DOHH2 (cell line): ENCODE measurements around the gene TAS2R1.

Experiments
- H3F3A ChIP-seq: fragments of 200-600 bp; sonication (generic), shearing (Covaris generic); 2 replicates; pipeline ENCODE4 v1.6.0; 2016; ENCODE audit warnings: antibody characterized with exemption, mild to moderate bottlenecking; ENCODE audit not compliant: control insufficient read depth, insufficient read depth
- H3K27ac ChIP-seq: fragments of 200-600 bp; sonication (generic); 2 replicates; pipeline ENCODE4 v1.5.1; 2014; ENCODE audit warnings: low read depth, mild to moderate bottlenecking, low read length, moderate library complexity
- H3K27me3 ChIP-seq: fragments of 200-600 bp; sonication (generic); 2 replicates; pipeline ENCODE4 v1.6.1; 2014; ENCODE audit warnings: mild to moderate bottlenecking, low read length, mixed read lengths; ENCODE audit not compliant: control insufficient read depth
- H3K36me3 ChIP-seq: fragments of 200-600 bp; sonication (generic); 2 replicates; pipeline ENCODE4 v1.6.1; 2014; ENCODE audit warnings: mild to moderate bottlenecking, low read length, moderate library complexity, mixed read lengths; ENCODE audit not compliant: control insufficient read depth
- H3K4me1 ChIP-seq: fragments of 200-600 bp; sonication (generic); 2 replicates; pipeline ENCODE4 v1.6.1; 2014; ENCODE audit warnings: mild to moderate bottlenecking, low read length, mixed read lengths; ENCODE audit not compliant: control insufficient read depth
- H3K4me2 ChIP-seq: fragments of 200-600 bp; sonication (generic); 2 replicates; pipeline ENCODE4 v1.6.0; 2014; ENCODE audit warnings: mild to moderate bottlenecking, low read length, moderate library complexity
- H3K4me3 ChIP-seq: fragments of 200-600 bp; sonication (generic); 2 replicates; pipeline ENCODE4 v1.5.1; 2014; ENCODE audit warnings: mild to moderate bottlenecking, low read length, mixed read lengths
- H3K79me2 ChIP-seq: fragments of 200-600 bp; sonication (generic); 2 replicates; pipeline ENCODE4 v1.6.1; 2014; ENCODE audit warnings: mild to moderate bottlenecking, low read length, mixed read lengths; ENCODE audit not compliant: control insufficient read depth
- H3K9me2 ChIP-seq: fragments of 200-600 bp; sonication (generic); replicated peaks from 2 replicates; pipeline ENCODE4 v1.6.1; 2014; ENCODE audit warnings: mild to moderate bottlenecking, low read length, mixed read lengths; ENCODE audit not compliant: control insufficient read depth
- H3K9me3 ChIP-seq: fragments of 200-600 bp; sonication (generic); 2 replicates; pipeline ENCODE4 v1.6.1; 2014; ENCODE audit warnings: antibody characterized with exemption, low read length, mixed read lengths; ENCODE audit not compliant: control insufficient read depth, insufficient read depth
- H4K20me1 ChIP-seq: fragments of 200-600 bp; sonication (generic); 2 replicates; pipeline ENCODE4 v1.6.0; 2014; ENCODE audit warnings: low read depth, mild to moderate bottlenecking, antibody characterized with exemption, low read length, moderate library complexity; ENCODE audit not compliant: control insufficient read depth, insufficient read depth
- CTCF ChIP-seq: fragments of 200-600 bp; sonication (generic); IDR thresholded peaks from one replicate; pipeline ENCODE4 v1.5.1; 2014; ENCODE audit warnings: antibody characterized with exemption, mild to moderate bottlenecking, low read depth, low read length; ENCODE audit not compliant: poor library complexity, severe bottlenecking
- EZH2phosphoT487 ChIP-seq: fragments of 200-600 bp; sonication (generic); IDR thresholded peaks from 2 replicates; pipeline ENCODE4 v1.6.1; 2017; ENCODE audit warnings: borderline replicate concordance, mild to moderate bottlenecking, antibody characterized with exemption, low read length, moderate library complexity, mixed read lengths

The TAS2R1 gene

GRCh38 chr5:9613360-9613759 is 16.8 kb downstream of the TAS2R1 start:
- no peak for TF ChIP-seq CTCF
- no peak for TF ChIP-seq EZH2phosphoT487
- no peaks in the 10 kb centered on the region for H3K36me3 ChIP-seq
- no peaks in the 10 kb centered on the region for H3F3A ChIP-seq
- no peaks in the 10 kb centered on the region for H3K79me2 ChIP-seq
- H3K9me2 ChIP-seq, result no peaks in the 10 kb centered on the region
- H3K9me3 ChIP-seq, result no peaks in the 10 kb centered on the region
- H3K4me1 ChIP-seq, result no peaks in the 10 kb centered on the region
- H3K4me2 ChIP-seq, result no peak overlapping the region
- H3K4me3 ChIP-seq, result no peak overlapping the region
- H3K27me3 ChIP-seq, result no peaks in the 10 kb centered on the region
- no peaks in the 10 kb centered on the region for H4K20me1 ChIP-seq
- no peak overlapping the region for H3K27ac ChIP-seq

- H3K9me2 ChIP-seq, result no peaks in the 10 kb centered on the region
- H3K27ac ChIP-seq, result no peak overlapping the region
- no peaks in the 10 kb centered on the region for H3K79me2 ChIP-seq
- TF ChIP-seq EZH2phosphoT487 (no peak), CTCF (no peak)
- no peaks in the 10 kb centered on the region for H3F3A ChIP-seq
- no peaks in the 10 kb centered on the region for H3K9me3 ChIP-seq
- no peaks in the 10 kb centered on the region for H3K4me1 ChIP-seq
- H3K27me3 ChIP-seq, result no peaks in the 10 kb centered on the region
- H4K20me1 ChIP-seq, result no peaks in the 10 kb centered on the region
- H3K36me3 ChIP-seq, result no peaks in the 10 kb centered on the region
- H3K4me3 ChIP-seq, result no peak overlapping the region
- no peak overlapping the region for H3K4me2 ChIP-seq
Measured at GRCh38 chr5:9610969-9611368, 19.2 kb downstream of the TAS2R1 start.

- TF ChIP-seq CTCF (no peak), EZH2phosphoT487 (no peak)
Measured at GRCh38 chr5:9610364-9610763, 19.8 kb downstream of the TAS2R1 start.

GRCh38 chr5:9608093-9608492 is 22.1 kb downstream of the TAS2R1 start:
- no peaks in the 10 kb centered on the region for H3K79me2 ChIP-seq
- H3K4me2 ChIP-seq, result no peak overlapping the region
- no peaks in the 10 kb centered on the region for H3K36me3 ChIP-seq
- H3K9me2 ChIP-seq, result no peaks in the 10 kb centered on the region
- H3K4me1 ChIP-seq, result no peaks in the 10 kb centered on the region
- TF ChIP-seq CTCF, result no peak
- TF ChIP-seq EZH2phosphoT487, result no peak
- no peaks in the 10 kb centered on the region for H3K9me3 ChIP-seq
- H3K27me3 ChIP-seq, result no peaks in the 10 kb centered on the region
- no peaks in the 10 kb centered on the region for H4K20me1 ChIP-seq
- H3K4me3 ChIP-seq, result no peak overlapping the region
- no peaks in the 10 kb centered on the region for H3F3A ChIP-seq
- no peak overlapping the region for H3K27ac ChIP-seq

More at GRCh38 chr5:9610364-9610763, 19.8 kb downstream of the TAS2R1 start:
- Histone ChIP-seq H3K4me3 (no peak overlapping the region), H3K27me3 (no peaks in the 10 kb centered on the region), H3K79me2 (no peaks in the 10 kb centered on the region), H3K9me2 (no peaks in the 10 kb centered on the region), H3K36me3 (no peaks in the 10 kb centered on the region), H3K9me3 (no peaks in the 10 kb centered on the region), H3K4me1 (no peaks in the 10 kb centered on the region), H3F3A (no peaks in the 10 kb centered on the region), H3K4me2 (no peak overlapping the region), H3K27ac (no peak overlapping the region), H4K20me1 (no peaks in the 10 kb centered on the region)
